ENCODE measurements around the gene MELTF. TPM values are rescaled to one million over a fixed set of nuclear protein-coding genes. Genes with fewer than 3 reads are reported as not detected.

MELTF gene
- 11.1 and 19.6 TPM in 2 replicates for total RNA-seq

GRCh38 chr3:197029511-197030167 is at the start of gene MELTF:
Gene MELTF (minus strand): TSS chr3:197029817. CDS start chr3:197029702, 115 bp downstream.

GRCh38 chr3:196968233-196969133 is 61.1 kb downstream of the MELTF start, which contains the start of gene PIGZ:
Gene PIGZ (minus strand): TSS chr3:196968833. CDS start chr3:196952031, 16,802 bp downstream.

Other genes starting within 250 kb of the MELTF start
- 42.7 and 44.0 TPM in 2 replicates for gene SENP5, start 161.9 kb downstream of the MELTF start, total RNA-seq
- gene NCBP2, start 87.3 kb downstream of the MELTF start, total RNA-seq = 70.1 and 79.8 TPM in 2 replicates
- gene PIGZ, start 61.0 kb downstream of the MELTF start, total RNA-seq = 3.4 TPM in 2 replicates

Measured in smooth muscle cell of the pulmonary artery (primary cell).